Measurements from ENCODE around the gene TBC1D22A. TPM values are rescaled to one million over a fixed set of nuclear protein-coding genes. Genes with fewer than 3 reads are reported as not detected.

The TBC1D22A gene
- polyA plus RNA-seq, 1 experiment: 24.2 TPM

GRCh38 chr22:46890819-46891218, 128.4 kb downstream of the TBC1D22A start:
- no peaks in the 10 kb centered on the region for H3K27me3 ChIP-seq (ENCODE audit: control insufficient read depth, insufficient read depth, low read length)
- H3K4me3 ChIP-seq (ENCODE audit: low read depth, low read length): no peak overlapping the region
- peaks cover 2% of the 10 kb centered on the region; the same call in 1 of the 2 replicates for H3K36me3 ChIP-seq (ENCODE audit: control insufficient read depth, insufficient read depth, low read length)
- ChIA-PET CTCF (no interaction called here), POLR2A (no interaction called here)
- no peak for DNase-seq (ENCODE audit: low read depth)
- no peak for TF ChIP-seq CTCF (IDR thresholded peaks at IDR 0.05; ENCODE audit: insufficient read depth, low read depth, low read length)

DNA sequence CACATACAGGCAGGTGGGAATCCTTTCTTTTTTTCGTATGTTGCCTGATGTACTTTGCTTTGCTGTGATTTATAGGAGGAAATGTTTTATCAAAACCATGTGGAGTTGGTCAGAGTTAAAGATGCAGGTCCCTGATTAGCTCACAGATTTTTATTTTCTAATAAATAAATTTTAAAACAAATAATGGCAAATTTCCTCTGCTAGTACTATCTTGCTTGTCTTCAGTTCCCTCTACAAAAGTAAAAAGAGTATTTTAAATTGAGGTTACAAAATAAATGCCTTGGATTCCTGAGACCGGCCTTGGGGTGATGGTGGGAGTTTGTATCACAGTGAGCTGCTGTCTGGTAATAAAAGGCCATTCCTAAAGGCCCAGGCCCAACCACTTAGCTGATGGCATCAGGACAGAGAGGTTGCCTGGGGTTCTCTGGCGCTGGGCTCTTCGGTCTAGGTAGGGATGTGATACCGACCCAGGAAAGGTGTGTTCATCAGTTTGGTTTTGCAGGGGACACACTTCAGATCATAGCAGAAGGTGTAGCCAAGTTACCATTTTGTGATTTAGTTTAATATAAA, 129.0 kb downstream of the TBC1D22A start:
- no peak for TF ChIP-seq CTCF (IDR thresholded peaks at IDR 0.05; ENCODE audit: insufficient read depth, low read depth, low read length)
- CTCF ChIA-PET: interaction anchor here (0.6 kb wide), 1 partner anchor 105 kb away, joined by 3 read pairs; no protein-coding TSS in a partner anchor
- H3K36me3 ChIP-seq (ENCODE audit: control insufficient read depth, insufficient read depth, low read length): peaks cover 2% of the 10 kb centered on the region; the same call in 1 of the 2 replicates
- no peak overlapping the region for H3K4me3 ChIP-seq (ENCODE audit: low read depth, low read length)
- POLR2A ChIA-PET: no interaction called here
- DNase-seq (ENCODE audit: low read depth): no peak
- no peaks in the 10 kb centered on the region for H3K27me3 ChIP-seq (ENCODE audit: control insufficient read depth, insufficient read depth, low read length)

DNA sequence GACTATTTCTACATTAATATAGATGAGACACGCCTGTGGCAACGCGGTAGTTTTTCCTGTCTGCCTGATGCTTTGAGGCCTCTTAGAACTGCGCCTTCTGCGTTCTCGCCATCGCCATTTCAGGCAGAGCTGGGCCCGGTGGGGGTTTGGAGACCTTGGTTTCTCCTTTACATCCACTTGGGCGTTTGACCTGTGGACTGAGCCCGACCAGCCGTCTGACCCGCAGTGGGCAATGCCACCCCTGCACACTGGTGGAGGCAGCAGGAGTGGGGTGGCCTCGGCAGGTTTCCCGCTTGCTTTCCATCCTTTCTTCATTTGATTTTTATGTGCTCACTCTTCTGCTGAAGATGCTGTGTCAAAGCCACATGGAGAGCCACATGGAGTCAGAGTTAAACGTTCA, 130.4 kb downstream of the TBC1D22A start:
- H3K4me3 ChIP-seq (ENCODE audit: low read depth, low read length): no peak overlapping the region
- TF ChIP-seq CTCF (IDR thresholded peaks at IDR 0.05; ENCODE audit: insufficient read depth, low read depth, low read length): no peak
- no peaks in the 10 kb centered on the region for H3K27me3 ChIP-seq (ENCODE audit: control insufficient read depth, insufficient read depth, low read length)
- CTCF ChIA-PET: no interaction called here
- peaks cover 2% of the 10 kb centered on the region; the same call in 1 of the 2 replicates for H3K36me3 ChIP-seq (ENCODE audit: control insufficient read depth, insufficient read depth, low read length)
- POLR2A ChIA-PET: no interaction called here
- no peak for DNase-seq (ENCODE audit: low read depth)

DNA sequence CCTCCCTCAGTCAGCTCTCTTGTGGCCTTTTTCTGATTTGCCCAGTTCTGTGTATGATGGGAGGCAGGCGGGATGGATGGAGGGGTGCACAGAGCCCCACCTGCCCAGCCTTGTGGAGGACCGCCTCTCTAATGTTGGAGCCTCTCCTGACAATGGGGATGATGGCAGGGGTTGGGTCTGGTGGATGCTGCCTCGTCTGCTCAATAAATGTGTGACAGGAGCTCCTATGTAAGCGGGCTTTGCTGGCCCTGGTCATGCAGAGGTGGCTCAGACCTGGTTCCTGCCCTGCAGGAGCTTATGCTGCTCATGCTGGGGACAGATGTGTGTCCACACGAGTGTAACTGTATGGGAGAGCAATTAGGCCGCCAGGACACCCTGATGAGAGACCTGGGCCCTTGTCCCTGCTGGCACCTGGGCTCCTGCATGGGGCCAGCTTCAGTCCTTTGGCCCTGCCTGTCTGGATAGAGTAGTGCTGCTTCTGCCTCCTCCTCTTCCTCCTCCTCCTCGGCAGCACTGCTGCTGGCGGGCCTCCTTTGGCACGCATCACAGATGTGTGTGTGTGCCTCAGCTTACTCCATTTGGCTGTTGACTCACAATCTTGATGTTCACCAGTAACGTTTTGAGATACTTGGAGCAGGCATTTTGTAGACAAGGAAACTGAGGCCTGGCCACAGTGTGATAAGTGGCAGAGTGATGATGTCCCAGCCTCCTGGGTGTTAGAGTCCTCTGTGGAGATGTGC, 131.0 kb downstream of the TBC1D22A start:
- ChIA-PET POLR2A (no interaction called here), CTCF (no interaction called here)
- peaks cover 2% of the 10 kb centered on the region; the same call in 1 of the 2 replicates for H3K36me3 ChIP-seq (ENCODE audit: control insufficient read depth, insufficient read depth, low read length)
- DNase-seq (ENCODE audit: low read depth): no peak
- no peaks in the 10 kb centered on the region for H3K27me3 ChIP-seq (ENCODE audit: control insufficient read depth, insufficient read depth, low read length)
- H3K4me3 ChIP-seq (ENCODE audit: low read depth, low read length): no peak overlapping the region
- no peak for TF ChIP-seq CTCF (IDR thresholded peaks at IDR 0.05; ENCODE audit: insufficient read depth, low read depth, low read length)

- ChIA-PET CTCF (no interaction called here), POLR2A (no interaction called here)
- Histone ChIP-seq H3K4me3 (ENCODE audit: low read depth, low read length) (no peak overlapping the region), H3K36me3 (ENCODE audit: control insufficient read depth, insufficient read depth, low read length) (peaks cover 2% of the 10 kb centered on the region; the same call in 1 of the 2 replicates), H3K27me3 (ENCODE audit: control insufficient read depth, insufficient read depth, low read length) (no peaks in the 10 kb centered on the region)
- no peak for TF ChIP-seq CTCF (IDR thresholded peaks at IDR 0.05; ENCODE audit: insufficient read depth, low read depth, low read length)
- peak; percentile 34 for DNase-seq (ENCODE audit: low read depth)
Observed at GRCh38 chr22:46894081-46894671, 131.7 kb downstream of the TBC1D22A start.
